ENCODE results near the gene CPA2. TPM values are rescaled to one million over a fixed set of nuclear protein-coding genes. Genes with fewer than 3 reads are reported as not detected.

The CPA2 gene
- total and polyA plus RNA-seq, 2 donors, result 0.14 to 0.71 TPM

GRCh38 chr7:130266961-130267321, 278 bp downstream of the CPA2 start:
- H3K27ac ChIP-seq (ENCODE audit: low read depth in 1 of 2, low read length in 1 of 2), result no peak overlapping the region
- peaks cover 0 to 40% of the 10 kb centered on the region in 2 donors for H3K4me1 ChIP-seq (ENCODE audit: control insufficient read depth in 2 of 2, insufficient read depth in 2 of 2, low read length in 2 of 2)
- 100% methylated on average over 1 of the region's 1 CpG for WGBS
- H3K9me3 ChIP-seq (ENCODE audit: control insufficient read depth in 2 of 2, insufficient read depth in 1 of 2, low read length in 1 of 2), result peaks cover 0 to 3% of the 10 kb centered on the region in 2 donors
- no peaks in the 10 kb centered on the region for H3K27me3 ChIP-seq (ENCODE audit: control insufficient read depth in 2 of 2, insufficient read depth in 1 of 2, low read length in 1 of 2)
- H3K36me3 ChIP-seq (ENCODE audit: control insufficient read depth in 2 of 2, insufficient read depth in 2 of 2, low read length in 1 of 2), result no peaks in the 10 kb centered on the region
- DNase-seq (ENCODE audit: low read depth in 6 of 9, low spot score in 9 of 9), result no peak
- no peak overlapping the region for H3K4me3 ChIP-seq (ENCODE audit: low read length in 2 of 2)

GRCh38 chr7:130268463-130269317, 2.0 kb downstream of the CPA2 start:
- no peak for DNase-seq (ENCODE audit: low read depth in 6 of 9, low spot score in 9 of 9)
- H3K4me3 ChIP-seq (ENCODE audit: low read length in 2 of 2), result no peak overlapping the region
- no peaks in the 10 kb centered on the region for H3K27me3 ChIP-seq (ENCODE audit: control insufficient read depth in 2 of 2, insufficient read depth in 1 of 2, low read length in 1 of 2)
- H3K36me3 ChIP-seq (ENCODE audit: control insufficient read depth in 2 of 2, insufficient read depth in 2 of 2, low read length in 1 of 2), result no peaks in the 10 kb centered on the region
- H3K9me3 ChIP-seq (ENCODE audit: control insufficient read depth in 2 of 2, insufficient read depth in 1 of 2, low read length in 1 of 2), result no peaks in the 10 kb centered on the region
- WGBS, result 66% methylated on average over 6 of the region's 6 CpGs
- H3K4me1 ChIP-seq (ENCODE audit: control insufficient read depth in 2 of 2, insufficient read depth in 2 of 2, low read length in 2 of 2), result peaks cover 0 to 42% of the 10 kb centered on the region in 2 donors
- H3K27ac ChIP-seq (ENCODE audit: low read depth in 1 of 2, low read length in 1 of 2), result no peak overlapping the region

DNA sequence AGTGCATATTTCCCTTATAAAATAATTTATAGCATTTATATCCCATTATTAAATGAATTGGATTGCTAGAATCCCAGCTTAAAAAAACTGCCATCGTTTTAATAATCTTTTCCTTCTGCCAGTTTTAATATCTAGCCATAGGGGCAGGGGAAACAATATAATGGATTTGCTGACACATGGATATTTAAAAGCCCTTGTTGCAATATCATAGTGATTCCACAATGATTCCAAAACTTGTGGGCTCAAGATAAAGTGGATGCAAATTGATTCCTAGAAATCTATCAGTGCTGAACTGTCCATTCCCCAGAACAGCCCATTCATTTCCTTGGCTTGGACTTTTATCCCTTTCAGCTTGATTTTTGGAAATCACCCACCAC, 2.6 kb downstream of the CPA2 start:
- WGBS, result 96% methylated on average over 1 of the region's 1 CpG

DNA sequence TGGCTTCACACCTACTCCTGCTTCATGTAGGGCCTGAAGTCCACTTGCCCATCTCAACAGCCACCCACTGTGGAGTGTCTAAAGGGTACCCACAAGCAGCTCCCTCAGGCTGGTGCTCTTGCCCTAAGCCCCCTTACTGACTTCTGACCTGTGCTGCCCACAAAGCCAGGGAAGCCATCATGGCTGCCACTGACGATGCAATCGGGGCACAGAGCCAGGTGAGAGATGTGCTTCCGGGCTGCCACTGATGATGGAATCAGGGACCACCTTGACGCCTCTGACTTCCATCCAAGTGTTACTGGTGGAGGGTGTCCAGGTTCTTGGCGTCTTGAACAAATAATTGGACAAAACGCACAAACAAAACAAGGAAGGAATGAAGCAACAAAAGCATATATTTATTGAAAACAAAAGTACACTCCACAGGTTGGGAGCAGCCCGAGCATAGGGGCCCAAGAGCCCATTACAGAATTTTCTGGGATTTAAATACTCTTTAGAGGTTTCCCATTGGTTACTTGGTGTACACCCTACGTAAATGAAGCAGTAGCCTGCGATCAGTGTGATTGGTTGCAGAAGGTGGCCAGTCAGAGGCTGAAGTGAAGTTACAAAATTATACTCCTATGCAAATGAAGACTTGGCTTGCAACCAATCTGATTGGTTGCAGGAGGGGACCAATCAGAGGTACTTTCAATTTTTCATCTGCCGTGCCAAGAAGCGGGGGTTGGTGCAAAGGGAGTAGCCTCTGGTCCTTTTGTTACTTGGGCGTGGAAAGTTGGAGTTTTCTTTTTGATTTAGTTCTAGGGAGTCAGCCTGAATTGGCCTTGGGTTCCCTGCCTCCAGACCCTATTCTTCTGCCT, 4.5 kb downstream of the CPA2 start:
- WGBS, result 97% methylated on average over 12 of the region's 12 CpGs
- Histone ChIP-seq H3K27ac (ENCODE audit: low read depth in 1 of 2, low read length in 1 of 2) (peak overlapping the region in 1 of 2 donors; percentile 89), H3K27me3 (ENCODE audit: control insufficient read depth in 2 of 2, insufficient read depth in 1 of 2, low read length in 1 of 2) (no peaks in the 10 kb centered on the region), H3K4me3 (ENCODE audit: low read length in 2 of 2) (no peak overlapping the region), H3K4me1 (ENCODE audit: control insufficient read depth in 2 of 2, insufficient read depth in 2 of 2, low read length in 2 of 2) (peaks cover 0 to 49% of the 10 kb centered on the region in 2 donors), H3K9me3 (ENCODE audit: control insufficient read depth in 2 of 2, insufficient read depth in 1 of 2, low read length in 1 of 2) (no peaks in the 10 kb centered on the region), H3K36me3 (ENCODE audit: control insufficient read depth in 2 of 2, insufficient read depth in 2 of 2, low read length in 1 of 2) (no peaks in the 10 kb centered on the region)
- DNase-seq (ENCODE audit: low read depth in 6 of 9, low spot score in 9 of 9), result no peak

More for the DNA sequence above, 2.6 kb downstream of the CPA2 start:
- no peaks in the 10 kb centered on the region for H3K36me3 ChIP-seq (ENCODE audit: control insufficient read depth in 2 of 2, insufficient read depth in 2 of 2, low read length in 1 of 2)
- H3K27ac ChIP-seq (ENCODE audit: low read depth in 1 of 2, low read length in 1 of 2), result no peak overlapping the region
- DNase-seq (ENCODE audit: low read depth in 6 of 9, low spot score in 9 of 9), result no peak
- no peak overlapping the region for H3K4me3 ChIP-seq (ENCODE audit: low read length in 2 of 2)
- no peaks in the 10 kb centered on the region for H3K9me3 ChIP-seq (ENCODE audit: control insufficient read depth in 2 of 2, insufficient read depth in 1 of 2, low read length in 1 of 2)
- no peaks in the 10 kb centered on the region for H3K27me3 ChIP-seq (ENCODE audit: control insufficient read depth in 2 of 2, insufficient read depth in 1 of 2, low read length in 1 of 2)
- peaks cover 0 to 43% of the 10 kb centered on the region in 2 donors for H3K4me1 ChIP-seq (ENCODE audit: control insufficient read depth in 2 of 2, insufficient read depth in 2 of 2, low read length in 2 of 2)

DNA sequence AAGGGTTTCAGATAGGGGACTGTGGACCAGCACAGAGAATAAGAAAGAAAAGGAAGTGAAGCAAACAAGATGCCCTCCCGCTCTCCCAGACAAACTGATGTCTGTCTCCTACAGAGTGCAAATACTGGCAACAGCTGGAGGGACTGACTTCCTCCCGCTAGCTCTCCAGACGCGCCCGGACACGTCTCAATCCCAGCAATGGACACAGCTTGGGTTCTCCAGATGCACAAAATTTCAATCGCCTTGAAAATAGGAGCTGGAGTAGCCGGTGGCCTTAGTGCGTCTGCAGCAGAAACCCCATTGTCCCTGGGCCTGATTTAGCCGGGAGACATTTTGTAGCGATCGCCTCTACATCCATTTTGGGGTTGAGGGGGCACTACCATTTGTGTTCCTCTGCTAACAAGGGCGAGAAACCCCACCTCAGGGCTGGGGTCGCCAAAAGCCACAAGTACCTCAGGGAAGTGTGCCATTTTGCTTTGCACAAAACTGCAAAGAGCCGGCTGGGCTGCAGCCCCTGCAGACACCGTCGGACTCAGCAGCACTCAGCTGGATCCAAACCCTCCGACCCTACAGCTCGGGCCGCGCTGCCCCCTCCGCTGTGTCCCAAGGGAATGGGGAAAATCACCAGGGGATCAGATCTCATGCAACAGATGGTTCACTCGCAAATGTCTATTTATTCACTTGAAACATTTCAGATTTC, 5.9 kb downstream of the CPA2 start:
- Histone ChIP-seq H3K4me1 (ENCODE audit: control insufficient read depth in 2 of 2, insufficient read depth in 2 of 2, low read length in 2 of 2) (peaks cover 0 to 49% of the 10 kb centered on the region in 2 donors), H3K36me3 (ENCODE audit: control insufficient read depth in 2 of 2, insufficient read depth in 2 of 2, low read length in 1 of 2) (no peaks in the 10 kb centered on the region), H3K4me3 (ENCODE audit: low read length in 2 of 2) (peak overlapping the region; percentile 29 to 37), H3K27me3 (ENCODE audit: control insufficient read depth in 2 of 2, insufficient read depth in 1 of 2, low read length in 1 of 2) (no peaks in the 10 kb centered on the region), H3K27ac (ENCODE audit: low read depth in 1 of 2, low read length in 1 of 2) (peak overlapping the region; percentile 25 to 89), H3K9me3 (ENCODE audit: control insufficient read depth in 2 of 2, insufficient read depth in 1 of 2, low read length in 1 of 2) (no peaks in the 10 kb centered on the region)
- 90% methylated on average over 23 of the region's 23 CpGs for WGBS
- DNase-seq (ENCODE audit: low read depth in 6 of 9, low spot score in 9 of 9), result no peak

DNA sequence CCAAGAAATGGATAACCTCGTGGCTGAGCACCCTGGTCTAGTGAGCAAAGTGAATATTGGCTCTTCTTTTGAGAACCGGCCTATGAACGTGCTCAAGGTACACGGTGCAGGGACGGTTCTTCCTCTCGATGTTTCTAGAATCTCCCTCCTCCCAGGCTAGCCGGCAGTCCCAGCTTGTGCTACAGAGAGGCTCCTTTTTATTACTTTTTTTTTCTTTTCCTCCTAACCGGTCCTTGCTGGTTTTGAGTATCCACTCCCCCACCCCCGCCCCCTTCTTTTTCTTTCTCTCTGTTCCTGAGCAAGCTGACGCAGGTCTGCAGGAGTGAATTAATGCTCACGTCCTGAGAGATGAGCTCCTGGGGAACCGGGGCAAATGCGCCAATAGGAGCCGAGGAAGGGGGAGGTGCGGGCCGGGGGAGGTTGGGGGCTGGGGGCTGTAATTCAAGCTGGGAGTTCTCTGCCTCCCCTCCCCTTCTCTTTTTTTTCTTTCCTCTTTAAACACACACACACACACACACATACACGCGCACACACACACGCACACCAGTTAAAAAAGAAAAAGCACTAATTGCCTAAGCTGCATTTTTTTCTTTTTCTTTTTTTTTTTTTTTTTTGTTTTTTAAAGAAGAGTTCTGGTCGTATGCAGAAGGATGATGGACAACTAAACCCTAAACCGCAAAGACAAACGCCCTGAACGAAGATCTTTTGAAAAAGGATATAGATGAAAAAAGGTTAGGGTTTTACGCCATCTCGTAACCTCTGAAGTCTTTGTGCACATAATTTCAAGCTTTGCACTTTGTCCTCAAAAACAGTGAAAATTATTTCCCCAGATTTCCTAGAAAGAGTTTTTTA, 6.6 kb downstream of the CPA2 start:
- H3K4me1 ChIP-seq (ENCODE audit: control insufficient read depth in 2 of 2, insufficient read depth in 2 of 2, low read length in 2 of 2), result peaks cover 0 to 46% of the 10 kb centered on the region in 2 donors
- peak overlapping the region; percentile 33 to 89 for H3K27ac ChIP-seq (ENCODE audit: low read depth in 1 of 2, low read length in 1 of 2)
- DNase-seq (ENCODE audit: low read depth in 6 of 9, low spot score in 9 of 9), result peak in 8 of 9 donors; percentile 36 to 82 (median 59)
- H3K9me3 ChIP-seq (ENCODE audit: control insufficient read depth in 2 of 2, insufficient read depth in 1 of 2, low read length in 1 of 2), result no peaks in the 10 kb centered on the region
- H3K4me3 ChIP-seq (ENCODE audit: low read length in 2 of 2), result peak overlapping the region; percentile 29 to 37
- H3K27me3 ChIP-seq (ENCODE audit: control insufficient read depth in 2 of 2, insufficient read depth in 1 of 2, low read length in 1 of 2), result no peaks in the 10 kb centered on the region
- no peaks in the 10 kb centered on the region for H3K36me3 ChIP-seq (ENCODE audit: control insufficient read depth in 2 of 2, insufficient read depth in 2 of 2, low read length in 1 of 2)
- WGBS, result 8% methylated on average over 25 of the region's 25 CpGs

- Histone ChIP-seq H3K4me1 (ENCODE audit: control insufficient read depth in 2 of 2, insufficient read depth in 2 of 2, low read length in 2 of 2) (peaks cover 0 to 46% of the 10 kb centered on the region in 2 donors), H3K4me3 (ENCODE audit: low read length in 2 of 2) (peak overlapping the region in 1 of 2 donors; percentile 29), H3K27ac (ENCODE audit: low read depth in 1 of 2, low read length in 1 of 2) (peak overlapping the region in 1 of 2 donors; percentile 86), H3K36me3 (ENCODE audit: control insufficient read depth in 2 of 2, insufficient read depth in 2 of 2, low read length in 1 of 2) (no peaks in the 10 kb centered on the region), H3K27me3 (ENCODE audit: control insufficient read depth in 2 of 2, insufficient read depth in 1 of 2, low read length in 1 of 2) (no peaks in the 10 kb centered on the region), H3K9me3 (ENCODE audit: control insufficient read depth in 2 of 2, insufficient read depth in 1 of 2, low read length in 1 of 2) (no peaks in the 10 kb centered on the region)
- no peak for DNase-seq (ENCODE audit: low read depth in 6 of 9, low spot score in 9 of 9)
- 66% methylated on average over 11 of the region's 11 CpGs for WGBS
Observed at GRCh38 chr7:130273933-130274255, 7.2 kb downstream of the CPA2 start.

- Histone ChIP-seq H3K36me3 (ENCODE audit: control insufficient read depth in 2 of 2, insufficient read depth in 2 of 2, low read length in 1 of 2) (no peaks in the 10 kb centered on the region), H3K27ac (ENCODE audit: low read depth in 1 of 2, low read length in 1 of 2) (peak overlapping the region in 1 of 2 donors; percentile 86), H3K4me3 (ENCODE audit: low read length in 2 of 2) (no peak overlapping the region), H3K4me1 (ENCODE audit: control insufficient read depth in 2 of 2, insufficient read depth in 2 of 2, low read length in 2 of 2) (peaks cover 0 to 46% of the 10 kb centered on the region in 2 donors), H3K27me3 (ENCODE audit: control insufficient read depth in 2 of 2, insufficient read depth in 1 of 2, low read length in 1 of 2) (no peaks in the 10 kb centered on the region), H3K9me3 (ENCODE audit: control insufficient read depth in 2 of 2, insufficient read depth in 1 of 2, low read length in 1 of 2) (no peaks in the 10 kb centered on the region)
- DNase-seq (ENCODE audit: low read depth in 6 of 9, low spot score in 9 of 9), result no peak
- WGBS, result 96% methylated on average over 1 of the region's 1 CpG
Observed at GRCh38 chr7:130274296-130274695, 7.6 kb downstream of the CPA2 start.
